ENCODE results near the gene NRP2.

GRCh38 chr2:205643391-205643885 is 38.9 kb upstream of the NRP2 start:
- TF ChIP-seq, protein P1, sequence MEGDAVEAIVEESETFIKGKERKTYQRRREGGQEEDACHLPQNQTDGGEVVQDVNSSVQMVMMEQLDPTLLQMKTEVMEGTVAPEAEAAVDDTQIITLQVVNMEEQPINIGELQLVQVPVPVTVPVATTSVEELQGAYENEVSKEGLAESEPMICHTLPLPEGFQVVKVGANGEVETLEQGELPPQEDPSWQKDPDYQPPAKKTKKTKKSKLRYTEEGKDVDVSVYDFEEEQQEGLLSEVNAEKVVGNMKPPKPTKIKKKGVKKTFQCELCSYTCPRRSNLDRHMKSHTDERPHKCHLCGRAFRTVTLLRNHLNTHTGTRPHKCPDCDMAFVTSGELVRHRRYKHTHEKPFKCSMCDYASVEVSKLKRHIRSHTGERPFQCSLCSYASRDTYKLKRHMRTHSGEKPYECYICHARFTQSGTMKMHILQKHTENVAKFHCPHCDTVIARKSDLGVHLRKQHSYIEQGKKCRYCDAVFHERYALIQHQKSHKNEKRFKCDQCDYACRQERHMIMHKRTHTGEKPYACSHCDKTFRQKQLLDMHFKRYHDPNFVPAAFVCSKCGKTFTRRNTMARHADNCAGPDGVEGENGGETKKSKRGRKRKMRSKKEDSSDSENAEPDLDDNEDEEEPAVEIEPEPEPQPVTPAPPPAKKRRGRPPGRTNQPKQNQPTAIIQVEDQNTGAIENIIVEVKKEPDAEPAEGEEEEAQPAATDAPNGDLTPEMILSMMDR (IDR thresholded peaks at IDR 0.05), result no peak
- TF ChIP-seq POLR2AphosphoS5 (IDR thresholded peaks at IDR 0.05) (no peak), EP300 (IDR thresholded peaks at IDR 0.05) (no peak), POLR2A (IDR thresholded peaks at IDR 0.05; ENCODE audit: low read depth) (no peak)

All from esophagus muscularis mucosa (tissue), 4 donors.